CD4-positive, alpha-beta T cell treated with Interleukin-2 at 100 ng/mL for 4 hours (primary cell): ENCODE results near the gene SSU72.
"Not testable (repeated sequence)": the region's sequence is repeated elsewhere in the genome, so short reads cannot be mapped to it uniquely, and the experiment has no call there.

Experiments used
- DNase-seq: peaks from one replicate; pipeline ENCODE4 v3.0.0-alpha.2; 2020; ENCODE audit warnings: low spot score

Gene SSU72

DNA sequence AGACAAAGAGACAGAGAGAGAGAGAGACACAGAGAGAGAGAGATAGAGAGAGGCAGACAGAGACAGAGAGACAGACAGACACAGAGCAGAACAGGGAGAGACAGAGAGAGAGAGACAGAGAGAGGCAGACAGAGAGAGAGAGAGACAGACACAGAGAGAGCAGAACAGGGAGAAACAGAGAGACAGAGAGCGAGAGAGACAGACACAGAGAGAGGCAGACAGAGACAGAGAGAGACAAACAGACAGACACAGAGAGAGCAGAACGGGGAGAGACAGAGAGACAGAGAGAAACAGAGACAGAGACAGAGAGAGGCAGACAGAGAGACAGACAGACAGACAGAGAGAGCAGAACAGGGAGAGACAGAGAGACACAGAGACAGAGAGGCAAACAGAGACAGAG lies 20.7 kb upstream of the SSU72 start:
- DNase-seq: not testable (repeated sequence)

DNA sequence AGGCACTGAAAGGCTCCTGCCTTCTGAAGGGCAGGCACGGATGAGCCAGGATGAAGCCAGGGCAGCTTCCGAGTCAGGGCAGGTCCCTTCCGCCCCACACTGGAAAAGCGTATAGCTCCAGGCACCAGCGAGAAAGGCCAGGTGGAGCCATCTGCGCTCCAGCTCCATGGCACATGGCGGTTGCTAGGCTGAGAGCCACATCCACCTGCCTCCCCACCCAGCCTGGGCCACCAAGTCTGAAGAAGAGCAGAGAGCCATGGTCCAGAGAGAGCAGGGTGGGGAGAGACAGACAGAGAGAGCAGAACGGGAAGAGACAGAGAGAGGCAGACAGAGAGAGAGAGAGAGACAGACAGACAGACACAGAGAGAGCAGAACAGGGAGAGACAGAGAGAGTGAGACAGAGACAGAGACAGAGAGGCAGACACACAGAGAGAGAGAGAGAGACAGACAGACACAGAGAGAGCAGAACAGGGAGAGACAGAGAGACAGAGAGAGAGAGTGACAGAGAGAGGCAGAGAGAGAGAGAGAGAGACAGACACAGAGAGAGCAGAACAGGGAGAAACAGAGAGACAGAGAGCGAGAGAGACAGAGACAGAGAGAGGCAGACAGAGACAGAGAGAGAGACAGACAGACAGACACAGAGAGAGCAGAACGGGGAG lies 20.1 kb upstream of the SSU72 start:
- DNase-seq: no peak

DNA sequence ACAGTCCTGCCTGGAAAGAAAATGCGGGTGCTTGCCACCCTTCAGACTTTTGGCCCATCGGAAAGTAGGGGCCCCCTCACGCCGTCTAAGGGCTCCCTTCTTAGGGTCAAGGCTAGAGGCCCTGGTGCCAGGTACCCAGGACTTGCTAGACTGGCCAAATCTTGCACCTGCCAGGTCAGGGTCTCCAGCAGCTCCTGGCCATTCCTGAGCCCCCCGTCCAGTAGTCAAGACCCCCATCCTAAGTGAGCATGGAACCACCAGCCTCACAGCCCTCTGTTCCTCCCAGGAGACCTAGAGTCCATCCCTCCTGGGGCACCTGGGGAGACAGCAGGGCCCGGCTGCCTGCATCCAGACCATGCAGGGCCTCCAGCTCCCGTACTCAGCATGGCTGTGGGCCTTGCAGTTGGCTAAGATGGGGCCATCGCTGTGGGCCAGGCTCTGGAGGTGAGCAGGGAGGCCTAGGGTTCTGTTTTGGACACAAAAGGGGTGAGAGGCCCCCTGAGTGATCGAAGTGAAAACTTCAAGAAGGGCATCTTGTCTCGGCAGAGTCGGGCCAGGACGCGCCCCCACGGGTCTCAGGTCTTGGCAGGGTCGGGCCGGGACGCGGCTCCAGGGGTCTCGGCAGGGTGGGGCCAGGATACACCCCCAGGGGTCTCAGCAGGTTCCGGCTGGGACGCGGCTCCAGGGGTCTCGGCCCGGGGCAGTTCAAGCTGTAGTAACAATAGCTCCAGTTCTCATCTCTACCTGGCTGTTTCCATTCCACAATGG lies 19.4 kb upstream of the SSU72 start:
- no peak for DNase-seq

DNA sequence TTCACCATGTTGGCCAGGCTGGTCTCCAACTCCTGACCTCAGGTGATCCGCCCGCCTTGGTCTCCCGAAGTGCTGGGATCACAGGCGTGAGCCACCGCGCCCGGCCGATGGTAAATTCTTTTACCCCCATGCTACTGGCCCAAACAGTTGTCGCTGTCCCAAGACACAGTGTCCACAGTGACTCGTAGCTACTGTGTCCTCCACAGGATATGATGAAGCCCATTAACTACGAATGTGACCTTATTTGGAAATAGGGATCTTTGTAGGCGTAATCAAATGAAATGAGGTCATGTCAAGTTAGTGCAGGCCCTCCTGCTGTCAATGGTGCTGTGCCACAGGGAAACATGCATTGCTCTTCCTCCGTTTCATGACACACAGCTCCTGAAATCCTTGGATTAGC lies 16.8 kb upstream of the SSU72 start:
- no peak for DNase-seq

DNA sequence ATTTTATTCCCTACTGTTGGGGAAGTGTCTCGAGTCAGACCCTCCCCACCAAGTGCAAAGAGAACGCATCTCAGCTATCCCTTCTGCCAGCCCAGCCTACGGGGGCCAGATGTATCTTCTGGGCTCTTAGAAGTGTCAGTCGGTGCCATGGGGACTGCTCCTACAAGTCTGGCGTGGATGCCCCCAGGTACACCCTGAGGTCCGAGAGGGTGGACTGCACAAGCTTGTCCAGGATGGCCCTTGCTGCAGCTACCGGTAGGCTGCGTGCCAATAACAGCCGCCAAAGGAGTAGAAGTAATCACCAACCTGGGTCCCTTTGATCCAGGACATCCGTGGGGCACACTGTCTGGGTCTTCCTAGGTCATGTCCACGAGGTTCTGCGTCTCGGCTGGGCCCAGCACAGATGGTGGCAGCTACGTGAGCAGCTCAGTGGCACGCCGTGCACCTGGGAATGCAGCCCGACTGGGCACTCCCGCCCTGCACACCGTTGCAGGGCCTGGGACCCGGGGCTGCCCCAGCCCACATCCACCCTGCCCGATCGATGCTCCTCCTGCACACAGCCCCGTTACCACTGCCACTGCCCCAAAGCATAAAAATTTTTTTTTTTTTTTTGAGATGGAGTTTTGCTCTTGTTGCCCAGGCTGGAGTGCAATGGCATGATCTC lies 8.8 kb upstream of the SSU72 start:
- no peak for DNase-seq

DNA sequence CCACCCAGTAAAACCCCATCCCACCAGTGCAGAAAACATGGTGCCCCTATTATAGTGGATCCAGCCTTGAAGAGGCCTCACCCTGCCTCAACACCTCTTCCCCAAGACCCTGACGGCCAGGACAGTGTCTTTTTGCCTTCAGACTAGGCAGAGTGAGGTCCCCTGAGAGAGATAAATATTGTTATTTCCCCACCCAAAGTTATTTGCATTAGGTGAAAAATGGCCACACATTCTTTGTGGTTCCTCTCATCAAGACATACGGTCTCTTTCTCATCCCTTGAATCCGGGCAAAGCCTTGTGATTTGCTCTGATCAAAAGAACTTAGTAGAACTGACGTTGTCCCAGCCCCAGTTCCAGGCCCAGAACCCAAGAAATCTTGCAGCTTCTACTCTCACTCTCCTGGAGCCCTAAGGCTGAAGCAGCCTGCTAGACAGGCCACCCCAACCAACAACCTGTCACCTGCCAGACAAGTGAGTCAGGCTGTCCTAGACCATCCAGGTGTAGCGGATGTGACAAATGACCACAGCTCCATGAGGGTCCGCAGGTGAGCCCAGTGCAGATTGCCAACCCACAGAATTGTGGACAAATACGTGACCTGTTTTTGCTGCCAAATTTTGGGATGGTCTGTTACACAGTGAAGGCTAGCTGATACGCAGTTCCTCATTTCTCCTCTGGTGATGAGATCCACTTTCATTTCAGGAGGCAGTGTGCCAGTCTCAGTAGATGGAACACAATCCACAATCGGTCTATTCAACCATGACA lies 8.1 kb upstream of the SSU72 start:
- DNase-seq: no peak

DNA sequence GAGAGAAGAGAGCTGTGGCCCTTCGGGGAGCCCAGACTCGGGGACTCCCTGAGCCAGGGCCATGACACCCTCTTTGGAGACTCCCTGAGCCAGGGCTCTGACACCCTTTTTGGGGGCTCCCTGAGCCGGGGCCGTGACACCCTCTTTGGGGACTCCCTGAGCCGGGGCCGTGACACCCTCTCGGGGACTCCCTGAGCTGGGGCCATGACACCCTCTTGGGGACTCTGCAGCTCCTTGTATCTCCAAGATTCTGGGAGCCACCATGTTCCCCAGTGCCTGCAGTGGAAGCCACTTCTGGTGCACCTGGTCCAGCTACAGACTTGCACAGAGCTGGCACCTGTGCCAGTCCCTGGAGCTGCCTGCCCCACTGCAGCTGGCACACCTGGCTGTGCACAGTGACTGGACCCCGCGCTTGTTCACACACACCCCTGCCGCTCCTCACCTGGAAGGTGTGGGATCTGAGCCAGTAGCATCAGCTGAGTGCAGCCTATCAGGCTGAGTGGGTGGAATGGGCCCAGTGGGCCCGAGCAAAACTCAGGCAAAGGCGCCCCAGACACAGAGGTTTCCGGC lies 3.8 kb upstream of the SSU72 start:
- DNase-seq: no peak

DNA sequence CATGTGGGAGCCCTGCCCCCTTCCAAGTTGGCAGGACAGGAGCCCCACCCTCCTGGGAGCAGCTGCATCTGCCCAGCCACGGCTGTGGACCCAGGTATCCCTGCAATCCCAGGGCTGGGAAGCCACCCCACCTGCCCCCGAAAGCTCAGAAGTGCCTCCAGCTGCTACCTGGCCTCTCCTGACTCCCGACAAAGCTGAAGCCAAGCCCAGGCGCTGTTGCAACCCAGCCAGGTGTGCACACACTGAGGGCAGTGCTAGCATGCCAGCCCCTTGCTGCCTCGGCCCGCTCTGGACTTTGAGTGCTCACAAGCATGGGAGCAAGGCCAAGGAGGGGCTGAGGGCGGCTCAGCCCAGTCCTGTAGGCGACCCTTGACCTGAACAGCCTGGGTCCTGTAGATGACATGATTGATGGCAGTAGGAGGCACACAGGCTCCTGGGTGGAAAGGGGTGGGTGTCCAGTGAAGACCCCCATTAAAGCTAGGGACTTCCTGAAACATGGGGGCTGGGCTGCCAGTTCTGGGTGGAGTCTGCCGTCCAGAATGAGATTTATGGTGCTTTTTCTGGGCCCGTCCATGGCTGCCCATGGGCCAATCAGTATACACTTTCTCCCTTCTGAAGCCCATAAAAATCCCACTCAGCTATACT lies 2.8 kb upstream of the SSU72 start:
- no peak for DNase-seq

DNA sequence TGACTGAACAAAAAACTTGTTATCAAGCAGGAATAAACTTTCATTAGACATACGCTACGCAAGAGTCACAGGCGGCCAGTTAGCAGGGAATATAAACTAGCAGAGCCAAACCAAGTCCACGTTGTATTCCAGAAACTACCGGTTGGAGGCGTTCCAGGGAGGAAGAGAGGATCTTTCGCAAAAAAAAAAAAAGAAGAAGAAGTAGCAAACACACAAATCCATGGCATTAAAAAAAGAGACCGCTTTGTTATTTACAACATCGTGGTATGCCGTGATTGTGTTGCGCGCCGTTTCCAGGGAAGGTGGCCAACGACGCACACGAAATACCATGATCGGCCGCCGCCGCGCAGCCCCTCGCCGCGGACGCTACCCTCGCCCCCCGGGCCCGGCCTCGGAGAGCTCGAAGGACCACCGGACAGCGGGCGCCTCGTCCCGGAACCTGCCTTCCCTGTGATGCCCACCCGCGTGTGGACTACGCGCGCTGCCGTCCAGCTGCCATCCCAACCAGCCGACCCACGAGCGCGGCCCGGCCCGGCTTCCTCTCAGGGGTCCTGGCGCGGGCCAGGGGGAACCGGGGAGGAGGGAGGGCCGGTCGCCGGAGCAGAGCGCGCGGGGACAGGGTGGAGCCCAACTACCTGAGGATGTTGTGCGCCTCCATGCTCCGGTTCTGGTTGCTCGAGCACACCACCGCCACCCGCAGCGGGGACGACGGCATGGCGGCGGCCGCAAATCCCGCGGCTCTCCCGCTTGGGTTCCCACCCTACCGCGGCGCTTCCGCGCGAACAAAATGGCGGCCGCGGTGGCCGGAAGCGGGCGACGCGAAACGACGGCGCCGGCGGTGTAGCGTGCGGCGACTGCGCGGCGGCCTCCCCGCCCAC lies 581 bp downstream of the SSU72 start:
- peak; percentile 66 for DNase-seq

DNA sequence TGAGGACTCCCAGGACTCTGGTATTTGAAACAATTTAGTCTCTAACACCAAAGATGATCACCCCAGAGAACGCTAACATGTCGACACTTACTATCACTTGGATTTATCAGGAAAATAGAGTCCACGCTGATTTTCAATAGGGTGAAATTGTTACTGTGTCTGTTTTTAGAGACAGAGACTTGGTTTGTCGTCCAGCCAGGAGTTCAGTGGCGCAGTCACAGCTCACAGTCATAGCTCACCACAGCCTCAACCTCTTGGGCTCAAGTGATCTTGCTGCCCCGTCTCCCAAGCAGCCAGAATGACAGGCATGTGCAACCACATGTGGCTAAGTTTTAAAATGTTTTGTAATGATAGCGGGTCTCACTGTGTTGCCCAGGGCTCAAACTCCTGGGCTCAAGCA lies 5.3 kb downstream of the SSU72 start:
- DNase-seq: no peak

DNA sequence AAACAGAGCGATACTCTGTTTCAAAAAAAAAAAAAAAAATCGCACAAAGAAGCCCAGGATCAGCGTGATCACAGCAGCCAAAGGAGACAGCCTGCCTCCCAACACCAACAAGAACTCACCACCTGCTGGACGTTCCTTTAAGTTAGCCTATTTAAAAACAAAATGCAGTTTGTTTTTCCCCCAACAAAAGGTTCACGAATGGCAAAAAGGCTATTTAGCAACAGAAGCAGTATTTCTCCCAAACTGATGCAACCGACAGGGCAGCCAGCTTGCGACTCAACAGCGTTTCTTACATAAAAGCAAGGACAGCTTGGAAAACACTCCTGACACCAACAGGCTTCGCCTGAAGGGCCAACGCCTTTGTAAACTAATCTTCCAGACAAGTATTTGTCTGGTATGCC lies 6.8 kb downstream of the SSU72 start:
- DNase-seq: no peak

DNA sequence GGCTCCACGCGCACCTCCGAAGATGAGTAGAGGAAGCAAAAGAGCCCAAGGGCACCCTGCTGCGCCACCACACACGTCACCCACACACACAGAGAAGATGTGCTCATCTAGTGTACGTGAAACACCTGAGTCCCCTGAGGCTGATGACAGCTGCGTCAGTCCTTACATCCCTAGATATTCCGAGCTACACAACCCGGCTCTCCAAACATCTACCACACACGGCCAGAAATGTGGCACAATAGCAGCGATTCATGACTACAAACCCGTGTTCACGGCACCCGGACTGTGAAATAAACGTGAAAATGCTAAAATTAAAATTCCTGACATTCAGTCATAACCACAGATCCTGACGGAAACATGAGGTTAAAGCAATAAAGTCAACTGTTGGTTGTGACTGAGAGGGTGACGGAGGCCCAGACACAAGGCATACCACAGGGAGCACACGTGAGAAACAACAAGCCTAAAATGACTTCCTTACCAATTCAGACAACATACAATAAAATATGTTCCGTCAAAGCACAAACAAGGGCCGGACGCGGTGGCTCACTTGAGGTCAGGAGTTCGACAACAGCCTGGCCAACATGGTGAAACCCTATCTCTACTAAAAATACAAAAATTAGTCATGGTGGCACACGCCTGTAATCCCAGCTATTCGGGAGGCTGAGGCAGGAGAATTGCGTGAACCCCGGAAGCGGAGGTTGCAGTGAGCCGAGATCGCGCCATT lies 7.3 kb downstream of the SSU72 start:
- DNase-seq: no peak

DNA sequence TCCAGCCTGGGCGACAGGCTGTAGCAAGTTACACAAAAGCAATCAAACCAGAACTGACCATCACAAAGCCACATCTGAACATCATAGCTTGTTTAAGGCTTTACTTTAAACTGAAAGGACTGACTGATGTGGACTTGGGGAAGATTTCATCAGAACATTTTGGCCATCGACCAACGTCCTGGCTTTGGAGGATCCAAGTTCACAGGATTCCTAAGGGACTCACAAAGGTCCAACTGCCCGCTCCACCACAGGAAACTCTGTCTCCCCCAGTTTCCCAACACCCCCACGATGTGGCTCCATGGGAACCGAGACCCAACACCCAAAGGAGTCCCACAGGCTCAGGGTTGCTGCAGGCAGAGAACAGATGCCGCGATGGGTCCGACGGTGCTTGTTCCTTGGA lies 9.3 kb downstream of the SSU72 start:
- no peak for DNase-seq

DNA sequence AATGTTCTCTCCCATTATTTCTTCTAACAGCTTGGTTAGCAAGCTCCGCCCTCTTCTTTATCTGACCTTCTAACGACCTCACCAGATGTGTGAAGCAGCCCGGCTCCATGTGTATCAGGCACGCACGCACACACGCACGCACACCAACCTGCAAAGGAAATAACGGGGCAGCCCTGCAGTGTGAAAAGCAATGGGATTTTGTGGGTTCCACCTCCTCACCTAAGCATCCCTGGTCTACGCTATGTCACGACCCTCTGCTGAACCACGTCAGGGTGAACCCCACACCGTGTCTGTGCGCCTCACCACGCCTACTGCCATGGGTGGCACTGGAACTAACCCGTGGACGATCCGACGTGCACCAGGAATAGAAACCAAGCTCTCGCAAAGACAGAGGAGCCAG lies 10.4 kb downstream of the SSU72 start:
- DNase-seq: no peak

DNA sequence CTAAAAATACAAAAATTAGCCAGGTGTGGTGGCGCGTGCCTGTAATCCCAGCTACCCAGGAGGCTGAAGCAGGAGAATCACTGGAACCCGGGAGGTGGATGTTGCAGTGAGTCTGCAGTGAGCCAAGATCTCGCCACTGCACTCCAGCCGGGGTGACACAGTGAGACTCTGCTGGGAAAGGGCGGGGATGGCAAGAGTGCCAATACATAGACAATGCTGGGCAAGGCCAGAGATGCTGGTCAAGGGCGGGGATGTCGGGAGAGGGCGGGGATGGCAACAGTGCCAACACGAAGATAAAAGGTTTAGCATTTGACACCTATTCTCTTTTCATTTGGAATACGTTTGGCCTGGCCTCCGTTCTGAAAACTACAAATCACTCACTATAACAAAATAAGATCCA lies 11.0 kb downstream of the SSU72 start:
- no peak for DNase-seq

DNA sequence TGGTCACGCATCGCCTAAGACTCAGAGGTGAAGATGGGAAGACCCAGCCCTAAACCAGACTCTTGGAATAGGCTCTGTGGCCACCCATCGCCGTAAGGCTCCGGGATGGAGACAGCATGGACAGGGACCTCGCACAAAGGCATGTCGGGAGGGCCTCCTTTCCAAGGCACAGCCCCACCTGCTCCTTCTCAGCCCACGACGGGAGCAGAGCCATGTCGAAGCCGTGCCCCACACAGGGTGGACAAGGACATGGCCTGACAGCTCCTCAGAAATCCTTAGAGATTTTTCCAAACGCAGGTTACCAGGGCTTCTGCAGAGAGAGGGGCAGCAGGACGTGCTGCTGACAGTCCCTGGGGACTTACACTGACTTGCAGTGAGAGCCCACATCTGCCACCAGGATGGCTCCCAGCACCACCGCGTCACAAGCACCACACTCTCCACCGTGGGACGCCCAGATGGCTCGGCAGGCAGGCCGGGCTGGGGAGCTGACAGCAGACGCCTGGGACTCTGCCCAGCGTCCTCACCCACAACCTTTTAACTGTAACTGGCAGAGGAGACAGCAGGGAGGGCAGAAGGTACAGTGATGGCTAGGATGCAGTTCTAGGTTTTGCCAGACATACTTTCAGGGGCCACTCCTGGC lies 12.0 kb downstream of the SSU72 start:
- DNase-seq: no peak

DNA sequence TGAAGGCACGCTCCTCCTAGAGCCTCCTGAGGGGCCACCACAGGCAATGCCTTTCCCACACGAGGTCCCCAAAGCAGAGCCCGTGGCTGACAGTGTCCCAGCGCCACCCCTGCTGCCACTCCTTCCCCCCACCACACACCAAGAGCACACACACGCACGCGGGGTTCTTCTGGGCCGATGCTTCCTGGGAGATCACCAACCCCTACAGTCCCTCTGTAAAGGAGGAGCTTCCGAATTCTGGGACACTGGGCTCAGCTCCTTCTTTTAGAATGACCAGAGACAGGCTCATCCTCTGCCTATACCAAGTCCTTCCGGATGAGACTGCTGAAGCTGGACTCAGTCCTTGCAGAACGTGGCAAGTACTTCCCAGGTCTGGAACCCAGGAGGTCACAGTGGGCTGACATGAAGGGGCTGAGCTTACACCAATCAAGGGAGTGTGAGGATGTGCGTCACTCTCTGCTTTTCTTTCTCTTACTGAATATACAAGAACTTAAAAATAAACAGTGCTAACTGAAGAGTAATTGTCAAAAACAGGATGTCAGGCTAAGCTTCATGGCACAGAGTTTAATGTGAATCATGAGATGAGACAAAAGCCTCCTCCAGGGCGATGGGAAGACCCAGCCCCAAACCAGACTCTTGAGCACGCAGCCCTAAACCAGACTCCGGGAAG lies 12.7 kb downstream of the SSU72 start:
- no peak for DNase-seq

DNA sequence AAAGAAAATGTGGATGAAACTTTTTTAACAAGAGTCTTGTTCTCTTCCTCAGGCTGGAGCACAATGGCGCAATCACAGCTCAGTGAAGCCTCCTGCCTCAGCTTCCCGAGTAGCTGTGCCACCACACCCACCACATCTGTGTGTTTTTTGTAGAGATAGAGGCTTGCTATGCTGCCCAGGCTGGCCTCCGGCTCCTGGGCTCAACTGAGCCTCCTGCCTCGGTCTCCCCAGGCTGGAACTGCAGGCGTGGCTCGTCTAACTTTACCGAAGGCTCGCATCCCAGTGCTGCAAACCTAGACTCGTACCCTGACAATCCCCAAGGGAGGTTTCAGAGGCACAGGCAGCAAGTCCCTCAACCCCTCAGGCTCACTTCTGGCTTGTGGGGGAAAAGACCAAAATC lies 14.5 kb downstream of the SSU72 start:
- no peak for DNase-seq

DNA sequence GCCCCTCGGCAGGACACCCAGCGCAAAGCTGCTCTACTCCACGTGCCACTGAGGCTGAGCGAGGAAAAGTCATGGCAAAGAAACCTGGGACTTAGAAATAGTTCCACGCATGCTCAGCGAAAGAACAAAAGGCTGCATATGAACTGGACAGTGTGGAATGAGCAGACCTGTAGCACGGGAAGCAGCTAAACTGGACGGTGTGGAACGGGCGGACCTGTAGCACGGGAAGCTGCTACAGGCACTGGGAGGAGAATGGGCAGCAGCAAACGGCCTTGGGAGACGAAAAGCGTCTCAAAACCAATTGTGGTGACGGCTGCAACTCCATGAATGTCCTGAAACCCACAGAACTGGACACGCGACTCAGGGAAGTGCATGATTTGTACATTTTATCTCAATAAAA lies 15.6 kb downstream of the SSU72 start:
- no peak for DNase-seq
